ENCODE data around the gene ENHO.

- TF ChIP-seq CTCF (IDR thresholded peaks at IDR 0.05; ENCODE audit: poor library complexity) (no peak), EZH2phosphoT487 (IDR thresholded peaks at IDR 0.05; ENCODE audit: low read depth, severe bottlenecking, unreplicated experiment) (no peak)
Observed at GRCh38 chr9:34514401-34514800, 8.4 kb downstream of the ENHO start.
